ENCODE measurements around the gene SESN3. TPM values are rescaled to one million over a fixed set of nuclear protein-coding genes. Genes with fewer than 3 reads are reported as not detected.

Gene SESN3
- total RNA-seq, 1 donor from 2014 or later, result 8.1 TPM

DNA sequence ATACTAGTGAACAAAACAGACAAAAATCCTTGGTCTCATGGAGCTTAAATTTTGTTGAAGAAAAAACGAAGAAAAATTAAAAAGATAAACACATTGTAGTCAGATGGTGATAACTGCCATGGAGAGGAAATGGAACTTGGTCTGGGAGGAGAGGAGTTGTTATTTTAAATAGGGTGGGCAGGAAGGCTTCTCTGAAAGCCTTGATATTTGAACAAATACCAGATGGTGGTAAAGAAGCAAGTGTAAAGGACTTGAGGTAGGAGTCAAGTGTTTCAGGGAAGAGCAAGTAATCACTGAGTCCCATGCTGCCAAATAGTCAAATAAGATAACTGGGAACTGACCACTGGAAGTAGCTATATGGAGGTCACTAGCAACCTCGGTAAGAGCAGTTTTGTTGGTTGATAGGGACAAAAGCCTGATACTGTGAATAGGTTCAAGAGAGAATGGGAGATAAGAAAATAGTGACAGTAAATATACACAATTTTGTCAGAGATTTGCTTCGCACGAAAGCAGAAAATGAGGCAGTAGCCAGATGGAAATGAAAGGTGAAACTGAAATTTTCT lies 55.1 kb downstream of the SESN3 start:
- Histone ChIP-seq H3K9me3 (replicated peaks) (no peaks in the 10 kb centered on the region), H3K27ac (replicated peaks) (no peak overlapping the region), H3K4me1 (no peaks in the 10 kb centered on the region), H3K4me3 (no peak overlapping the region), H3K27me3 (ENCODE audit: low read depth) (no peaks in the 10 kb centered on the region), H3K36me3 (peaks cover 18% of the 10 kb centered on the region)
- DNase-seq, result no peak
- intact Hi-C loops (cut with micrococcal nuclease), result no loop called here
- TF ChIP-seq, protein P1, sequence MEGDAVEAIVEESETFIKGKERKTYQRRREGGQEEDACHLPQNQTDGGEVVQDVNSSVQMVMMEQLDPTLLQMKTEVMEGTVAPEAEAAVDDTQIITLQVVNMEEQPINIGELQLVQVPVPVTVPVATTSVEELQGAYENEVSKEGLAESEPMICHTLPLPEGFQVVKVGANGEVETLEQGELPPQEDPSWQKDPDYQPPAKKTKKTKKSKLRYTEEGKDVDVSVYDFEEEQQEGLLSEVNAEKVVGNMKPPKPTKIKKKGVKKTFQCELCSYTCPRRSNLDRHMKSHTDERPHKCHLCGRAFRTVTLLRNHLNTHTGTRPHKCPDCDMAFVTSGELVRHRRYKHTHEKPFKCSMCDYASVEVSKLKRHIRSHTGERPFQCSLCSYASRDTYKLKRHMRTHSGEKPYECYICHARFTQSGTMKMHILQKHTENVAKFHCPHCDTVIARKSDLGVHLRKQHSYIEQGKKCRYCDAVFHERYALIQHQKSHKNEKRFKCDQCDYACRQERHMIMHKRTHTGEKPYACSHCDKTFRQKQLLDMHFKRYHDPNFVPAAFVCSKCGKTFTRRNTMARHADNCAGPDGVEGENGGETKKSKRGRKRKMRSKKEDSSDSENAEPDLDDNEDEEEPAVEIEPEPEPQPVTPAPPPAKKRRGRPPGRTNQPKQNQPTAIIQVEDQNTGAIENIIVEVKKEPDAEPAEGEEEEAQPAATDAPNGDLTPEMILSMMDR (IDR thresholded peaks at IDR 0.05; ENCODE audit: borderline replicate concordance), result no peak

DNA sequence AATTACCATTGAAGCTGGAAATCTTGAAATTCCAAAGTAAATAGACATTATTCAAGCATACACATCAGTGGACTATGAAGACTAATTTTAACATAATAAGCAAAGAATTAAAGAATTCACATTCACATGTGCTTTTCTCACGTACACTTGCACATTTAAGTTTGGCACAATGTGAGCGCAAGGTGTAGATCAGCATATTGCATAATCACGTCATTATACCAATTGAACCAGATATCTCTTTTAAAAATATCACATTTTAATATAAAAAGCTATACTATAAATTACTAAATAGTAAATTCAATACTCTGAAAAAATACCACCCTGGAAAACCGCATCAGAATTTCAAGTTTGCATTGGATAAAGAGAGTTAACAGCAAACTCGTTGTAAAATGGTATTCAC lies 60.7 kb downstream of the SESN3 start:
- no peaks in the 10 kb centered on the region for H3K9me3 ChIP-seq (replicated peaks)
- no peak for DNase-seq
- H3K27me3 ChIP-seq (ENCODE audit: low read depth), result no peaks in the 10 kb centered on the region
- H3K36me3 ChIP-seq, result peaks cover 7% of the 10 kb centered on the region
- intact Hi-C loops (cut with micrococcal nuclease), result no loop called here
- no peak overlapping the region for H3K4me3 ChIP-seq
- no peaks in the 10 kb centered on the region for H3K4me1 ChIP-seq
- TF ChIP-seq, protein P1 (IDR thresholded peaks at IDR 0.05; ENCODE audit: borderline replicate concordance), result no peak
- H3K27ac ChIP-seq (replicated peaks), result no peak overlapping the region

DNA sequence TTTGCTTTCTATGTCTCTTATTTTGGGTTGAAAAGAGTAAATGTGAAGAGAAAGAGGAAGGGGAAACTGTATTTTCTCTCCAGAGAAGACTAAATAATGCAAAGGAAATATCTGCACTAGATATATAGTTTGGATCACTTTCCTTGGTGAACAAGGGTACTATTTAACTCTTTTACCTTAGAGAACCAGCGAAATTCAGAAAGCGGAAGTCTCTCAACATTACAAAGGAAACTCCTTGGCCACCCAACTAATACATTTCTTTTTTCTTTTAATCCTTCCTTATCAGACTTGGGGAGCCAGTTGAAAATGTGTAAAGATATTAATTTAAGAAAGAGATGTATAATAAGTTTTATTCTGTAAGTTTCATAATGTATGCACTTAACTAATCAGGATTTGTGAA lies 64.2 kb downstream of the SESN3 start:
- Histone ChIP-seq H3K27ac (replicated peaks) (no peak overlapping the region), H3K4me1 (no peaks in the 10 kb centered on the region), H3K4me3 (no peak overlapping the region), H3K9me3 (replicated peaks) (no peaks in the 10 kb centered on the region), H3K27me3 (ENCODE audit: low read depth) (no peaks in the 10 kb centered on the region), H3K36me3 (no peaks in the 10 kb centered on the region)
- TF ChIP-seq, protein P1 (IDR thresholded peaks at IDR 0.05; ENCODE audit: borderline replicate concordance), result no peak
- no peak for DNase-seq
- intact Hi-C loops (cut with micrococcal nuclease), result no loop called here

DNA sequence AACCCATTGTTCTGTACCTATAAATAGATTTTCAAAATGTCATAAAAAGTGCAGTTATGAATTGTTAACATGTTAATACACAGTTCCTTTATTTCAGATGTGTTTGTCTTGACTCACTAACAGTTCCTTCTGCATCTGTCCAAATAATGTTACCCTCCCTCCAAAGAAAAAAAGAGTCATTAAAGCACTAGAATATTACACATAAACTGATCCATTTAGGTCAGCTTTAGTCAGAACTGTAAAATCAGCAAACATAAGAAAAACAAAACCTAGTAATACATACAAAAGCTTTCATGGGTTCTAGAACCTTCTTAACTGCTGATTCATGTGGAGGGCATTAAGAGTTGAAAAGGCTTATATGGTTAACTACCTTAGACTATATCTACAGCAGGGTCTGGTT lies 65.4 kb downstream of the SESN3 start:
- Histone ChIP-seq H3K36me3 (no peaks in the 10 kb centered on the region), H3K4me3 (no peak overlapping the region), H3K27ac (replicated peaks) (no peak overlapping the region), H3K9me3 (replicated peaks) (no peaks in the 10 kb centered on the region), H3K27me3 (ENCODE audit: low read depth) (no peaks in the 10 kb centered on the region), H3K4me1 (no peaks in the 10 kb centered on the region)
- TF ChIP-seq, protein P1 (IDR thresholded peaks at IDR 0.05; ENCODE audit: borderline replicate concordance), result no peak
- intact Hi-C loops (cut with micrococcal nuclease), result no loop called here
- no peak for DNase-seq

DNA sequence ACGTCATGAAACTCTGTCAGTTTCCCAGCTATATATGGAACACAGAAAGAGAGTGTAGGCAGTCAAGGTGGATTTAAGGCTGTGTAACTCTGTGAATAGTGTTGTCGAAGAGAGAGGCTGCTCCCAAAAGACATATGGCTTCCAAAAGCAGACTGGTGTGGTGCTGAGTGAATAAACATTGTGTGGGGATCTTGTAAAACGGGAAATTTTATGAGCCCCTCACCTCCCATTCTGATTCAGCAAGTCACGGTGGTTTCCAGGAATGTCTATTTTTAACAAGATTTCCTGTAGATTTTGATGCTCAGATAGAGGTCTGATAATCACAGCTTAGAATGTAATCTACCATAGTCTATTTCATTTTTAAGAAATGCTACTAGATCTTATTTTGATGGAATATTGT lies 67.9 kb downstream of the SESN3 start:
- Histone ChIP-seq H3K4me3 (no peak overlapping the region), H3K27me3 (ENCODE audit: low read depth) (no peaks in the 10 kb centered on the region), H3K9me3 (replicated peaks) (no peaks in the 10 kb centered on the region), H3K36me3 (no peaks in the 10 kb centered on the region), H3K27ac (replicated peaks) (no peak overlapping the region), H3K4me1 (no peaks in the 10 kb centered on the region)
- TF ChIP-seq, protein P1 (IDR thresholded peaks at IDR 0.05; ENCODE audit: borderline replicate concordance), result no peak
- intact Hi-C loops (cut with micrococcal nuclease), result no loop called here
- no peak for DNase-seq
